HG02884 (cell line): Measurements from ENCODE around the gene ZNF318.
"Not testable (repeated sequence)": the region's sequence is repeated elsewhere in the genome, so short reads cannot be mapped to it uniquely, and the experiment has no call there.

ENCODE experiments used
- ATAC-seq: cut with Tn5 transposase; IDR thresholded peaks from one replicate; pipeline ENCODE4 v1.9.1; 2021; ENCODE audit warnings: mild to moderate bottlenecking, moderate library complexity; ENCODE audit not compliant: unreplicated experiment

Gene ZNF318

GRCh38 chr6:43336382-43336781, 33.1 kb downstream of the ZNF318 start:
- ATAC-seq, result no peak

- no peak for ATAC-seq
Observed at GRCh38 chr6:43335469-43335868, 34.0 kb downstream of the ZNF318 start.

GRCh38 chr6:43334466-43335095, 34.9 kb downstream of the ZNF318 start:
- no peak for ATAC-seq

- no peak for ATAC-seq
Observed at GRCh38 chr6:43331891-43332290, 37.6 kb downstream of the ZNF318 start.

GRCh38 chr6:43331470-43331869, 38.0 kb downstream of the ZNF318 start:
- ATAC-seq, result no peak

- no peak for ATAC-seq
Observed at GRCh38 chr6:43328528-43328927, 40.9 kb downstream of the ZNF318 start.

GRCh38 chr6:43325876-43326275, 43.6 kb downstream of the ZNF318 start:
- ATAC-seq, result no peak

- ATAC-seq, result no peak
Observed at GRCh38 chr6:43318011-43318410, 51.4 kb downstream of the ZNF318 start.

GRCh38 chr6:43313813-43314212, 55.6 kb downstream of the ZNF318 start:
- ATAC-seq, result no peak

- no peak for ATAC-seq
Observed at GRCh38 chr6:43311666-43312065, 57.8 kb downstream of the ZNF318 start.

- no peak for ATAC-seq
Observed at GRCh38 chr6:43310624-43311023, 58.8 kb downstream of the ZNF318 start.

GRCh38 chr6:43310134-43310533, 59.3 kb downstream of the ZNF318 start:
- no peak for ATAC-seq

GRCh38 chr6:43308990-43309477, 60.4 kb downstream of the ZNF318 start:
- no peak for ATAC-seq

- no peak for ATAC-seq
Observed at GRCh38 chr6:43308101-43308989, 61.1 kb downstream of the ZNF318 start, which contains the start of gene CRIP3. Gene CRIP3, minus strand, starts transcription at chr6:43308826. Its CDS starts 34 bp downstream, at chr6:43308792.

- ATAC-seq, result no peak
Observed at GRCh38 chr6:43307451-43308100, 61.9 kb downstream of the ZNF318 start.

GRCh38 chr6:43306086-43306485, 63.4 kb downstream of the ZNF318 start:
- no peak for ATAC-seq

GRCh38 chr6:43304882-43305281, 64.6 kb downstream of the ZNF318 start:
- no peak for ATAC-seq

GRCh38 chr6:43304361-43304760, 65.1 kb downstream of the ZNF318 start:
- no peak for ATAC-seq

GRCh38 chr6:43303751-43304331, 65.6 kb downstream of the ZNF318 start:
- ATAC-seq, result no peak

GRCh38 chr6:43303006-43303405, 66.4 kb downstream of the ZNF318 start:
- ATAC-seq, result not testable (repeated sequence)

GRCh38 chr6:43302126-43302525, 67.3 kb downstream of the ZNF318 start:
- ATAC-seq, result no peak
